Prostate gland (tissue), 2 donors: Measurements from ENCODE around the gene TXNDC17.
"Not testable (repeated sequence)": the region's sequence is repeated elsewhere in the genome, so short reads cannot be mapped to it uniquely, and the experiment has no call there.

Source experiments
- CTCF ChIP-seq, 4 experiments: fragments of 200-600 bp in 2 of 4; fragments of 450-650 bp in 2 of 4; sonication (generic) in 2 of 4; IDR thresholded peaks; 1 replicate in 3 of 4; 2 replicates in 1 of 4; pipeline ENCODE4 v1.5.1; 2016 to 2019; ENCODE audit warnings: antibody characterized with exemption in 4 of 4, mild to moderate bottlenecking in 2 of 4, moderate library complexity in 2 of 4
- POLR2A ChIP-seq: fragments of 450-650 bp; IDR thresholded peaks from one replicate; pipeline ENCODE4 v1.6.1; 2016; ENCODE audit warnings: antibody characterized with exemption, mild to moderate bottlenecking
- POLR2AphosphoS5 ChIP-seq: sonication (generic); formaldehyde crosslinking; IDR thresholded peaks from one replicate; pipeline ENCODE4 v1.6.1; 2017; ENCODE audit warnings: antibody characterized with exemption

GRCh38 chr17:6655732-6656361 lies 15.0 kb downstream of the TXNDC17 start:
- not testable (repeated sequence) for TF ChIP-seq CTCF (IDR thresholded peaks at IDR 0.05); POLR2A; POLR2AphosphoS5
